Liver (tissue), 9 donors: ENCODE results near the gene VCX. TPM values are rescaled to one million over a fixed set of nuclear protein-coding genes. Genes with fewer than 3 reads are reported as not detected.

Experiments
- DNase-seq: peaks from one replicate; pipeline ENCODE4 v3.0.0-alpha.2; 2017; ENCODE audit warnings: low spot score
- H3K27ac ChIP-seq, 2 donors: one replicate each; pipeline ENCODE4 v1.7.0; 2013; ENCODE audit warnings: inconsistent platforms in 2 of 2, low read length in 2 of 2, control low read depth in 1 of 2, low read depth in 1 of 2, mild to moderate bottlenecking in 1 of 2
- H3K27me3 ChIP-seq, 4 donors: one replicate each; pipeline versions ENCODE4 v1.6.1 to v1.7.0; 2013; ENCODE audit warnings: low read length in 3 of 4, inconsistent platforms in 1 of 4, mild to moderate bottlenecking in 1 of 4, moderate library complexity in 1 of 4; ENCODE audit not compliant: control insufficient read depth in 4 of 4, insufficient read depth in 4 of 4
- H3K36me3 ChIP-seq, 4 donors: one replicate each; pipeline versions ENCODE4 v1.6.1 to v1.7.0; 2013; ENCODE audit warnings: low read length in 3 of 4, mild to moderate bottlenecking in 3 of 4, low read depth in 1 of 4, moderate library complexity in 1 of 4; ENCODE audit not compliant: control insufficient read depth in 4 of 4, insufficient read depth in 3 of 4
- H3K4me1 ChIP-seq, 4 donors: one replicate each; pipeline versions ENCODE4 v1.6.1 to v1.7.0; 2013; ENCODE audit warnings: low read length in 3 of 4, mild to moderate bottlenecking in 3 of 4, moderate library complexity in 1 of 4; ENCODE audit not compliant: control insufficient read depth in 4 of 4, insufficient read depth in 4 of 4
- H3K4me3 ChIP-seq, 3 donors: one replicate each; pipeline versions ENCODE4 v1.6.1 to v1.7.0; 2013; ENCODE audit warnings: low read length in 3 of 3, control low read depth in 1 of 3, low read depth in 1 of 3, mild to moderate bottlenecking in 1 of 3
- H3K9ac ChIP-seq, 2 donors: one replicate each; pipeline ENCODE4 v1.7.0; 2013; ENCODE audit warnings: low read length in 2 of 2, mild to moderate bottlenecking in 2 of 2, moderate library complexity in 2 of 2, control low read depth in 1 of 2, low read depth in 1 of 2
- H3K9me3 ChIP-seq, 4 donors: one replicate each; pipeline versions ENCODE4 v1.6.1 to v1.7.0; 2013; ENCODE audit warnings: low read length in 3 of 4; ENCODE audit not compliant: control insufficient read depth in 4 of 4
- EGR1 ChIP-seq, 2 donors: IDR thresholded peaks; 2 replicates each; pipeline ENCODE4 v1.6.1; 2016 to 2018; ENCODE audit warnings: antibody characterized with exemption in 2 of 2, low read depth in 2 of 2
- FOXA1 ChIP-seq: IDR thresholded peaks from 2 replicates; pipeline ENCODE4 v1.6.1; 2016; ENCODE audit warnings: antibody characterized with exemption
- GABPA ChIP-seq, 2 donors: IDR thresholded peaks in 1 of 2; conservative IDR thresholded peaks in 1 of 2; 2 replicates each; pipeline ENCODE4 v1.6.1; 2016; ENCODE audit warnings: antibody characterized with exemption in 2 of 2, mild to moderate bottlenecking in 1 of 2, moderate library complexity in 1 of 2
- HNF4A ChIP-seq, 2 donors: conservative IDR thresholded peaks; 2 replicates each; pipeline ENCODE4 v1.6.1; 2016; ENCODE audit warnings: antibody characterized with exemption in 2 of 2, mild to moderate bottlenecking in 2 of 2
- JUND ChIP-seq, 2 donors: IDR thresholded peaks; 2 replicates each; pipeline ENCODE4 v1.6.1; 2016; ENCODE audit warnings: antibody characterized with exemption in 2 of 2
- NR2F2 ChIP-seq: IDR thresholded peaks from 2 replicates; pipeline ENCODE4 v1.6.1; 2016; ENCODE audit warnings: antibody characterized with exemption
- SP1 ChIP-seq: IDR thresholded peaks from 2 replicates; pipeline ENCODE4 v1.6.1; 2018; ENCODE audit warnings: antibody characterized with exemption, mild to moderate bottlenecking
- WGBS: extraction: QIAGEN DNeasy Blood & Tissue Kit; methylation state at CpG from one replicate; pipeline ENCODE4 v1.1.7; 2013; 5-methylcytosine and 5-hydroxymethylcytosine counted together
- polyA plus RNA-seq, 2 donors: library from polyadenylated mRNA; stranded (reverse) in 1 of 2; unstranded in 1 of 2; fragments of 200-250 nt in 1 of 2; fragments of >200 nt in 1 of 2; fragmentation: Nextera tagmentation in 1 of 2; extraction: Ambion mirVana in 1 of 2; gene quantifications; one replicate each; pipeline versions ENCODE4 v1.2.1 to v1.2.3, GENCODE V29; 2013 to 2015
- total RNA-seq, 2 donors: library from RNA; depleted of rRNA; stranded (reverse); fragments of >200 nt; gene quantifications; one replicate each; pipeline ENCODE4 v1.2.3, GENCODE V29; 2014
- TF ChIP-seq, protein P1 (sequence below): IDR thresholded peaks from 2 replicates; pipeline ENCODE4 v1.6.1; 2016; ENCODE audit warnings: antibody characterized with exemption
- donor health status: healthy.
- donor health status: healthy.
- donor health status: healthy.
- donor health status: healthy.
- donor health status: healthy.

The VCX gene
- total and polyA plus RNA-seq, 4 donors, result not detected

DNA sequence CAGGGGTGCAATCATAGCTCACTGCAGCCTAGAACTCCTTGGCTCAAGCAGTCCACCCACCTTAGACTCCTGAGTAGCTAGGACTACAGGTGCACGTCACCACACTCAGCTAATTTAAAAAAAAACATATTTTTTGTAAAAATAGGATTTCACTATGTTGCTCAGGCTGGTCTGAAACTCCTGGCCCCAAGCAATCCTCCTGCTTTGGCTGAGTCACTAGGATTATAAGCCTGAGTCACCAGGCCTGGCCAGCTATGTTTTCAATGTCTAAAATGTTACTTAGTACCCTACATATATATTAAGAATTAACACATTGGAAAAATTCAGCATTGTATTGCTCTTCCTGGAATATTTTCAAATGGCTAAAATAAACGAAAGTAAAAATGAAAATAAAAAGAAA is 46.7 kb downstream of the VCX start (continued):
- TF ChIP-seq, protein P1, sequence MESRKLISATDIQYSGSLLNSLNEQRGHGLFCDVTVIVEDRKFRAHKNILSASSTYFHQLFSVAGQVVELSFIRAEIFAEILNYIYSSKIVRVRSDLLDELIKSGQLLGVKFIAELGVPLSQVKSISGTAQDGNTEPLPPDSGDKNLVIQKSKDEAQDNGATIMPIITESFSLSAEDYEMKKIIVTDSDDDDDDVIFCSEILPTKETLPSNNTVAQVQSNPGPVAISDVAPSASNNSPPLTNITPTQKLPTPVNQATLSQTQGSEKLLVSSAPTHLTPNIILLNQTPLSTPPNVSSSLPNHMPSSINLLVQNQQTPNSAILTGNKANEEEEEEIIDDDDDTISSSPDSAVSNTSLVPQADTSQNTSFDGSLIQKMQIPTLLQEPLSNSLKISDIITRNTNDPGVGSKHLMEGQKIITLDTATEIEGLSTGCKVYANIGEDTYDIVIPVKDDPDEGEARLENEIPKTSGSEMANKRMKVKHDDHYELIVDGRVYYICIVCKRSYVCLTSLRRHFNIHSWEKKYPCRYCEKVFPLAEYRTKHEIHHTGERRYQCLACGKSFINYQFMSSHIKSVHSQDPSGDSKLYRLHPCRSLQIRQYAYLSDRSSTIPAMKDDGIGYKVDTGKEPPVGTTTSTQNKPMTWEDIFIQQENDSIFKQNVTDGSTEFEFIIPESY, result no peak
- no peak for TF ChIP-seq GABPA (IDR thresholded peaks at IDR 0.05 in 1 of 2, conservative IDR thresholded peaks at IDR 0.05 in 1 of 2)
- TF ChIP-seq FOXA1, result no peak
- no peak for TF ChIP-seq NR2F2
- no peak for TF ChIP-seq JUND (IDR thresholded peaks at IDR 0.05)
- no peak for TF ChIP-seq EGR1 (IDR thresholded peaks at IDR 0.05; ENCODE audit: low read depth in 2 of 2)
- no peak for TF ChIP-seq SP1
- no peak for TF ChIP-seq HNF4A (conservative IDR thresholded peaks at IDR 0.05)

DNA sequence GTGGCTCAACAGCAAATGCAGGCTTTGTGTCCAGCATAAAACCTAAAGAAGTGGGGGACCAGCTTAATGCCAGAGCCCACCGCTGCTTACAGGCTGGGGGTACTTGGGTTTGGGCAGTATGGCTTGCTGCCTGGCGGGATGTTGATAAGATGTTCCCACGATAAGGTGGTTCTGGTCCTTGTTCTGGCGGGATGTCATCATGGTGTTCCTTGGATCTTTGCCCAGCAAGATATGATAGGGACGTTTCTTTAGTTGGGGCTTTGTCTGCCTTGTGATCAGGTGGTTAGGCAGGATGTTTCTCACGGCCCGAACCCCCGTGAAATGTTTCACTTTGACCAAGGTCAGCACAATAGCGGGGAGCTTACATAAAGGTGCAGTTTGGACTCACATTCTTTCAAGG is 49.0 kb downstream of the VCX start:
- Histone ChIP-seq H3K9ac (no peak overlapping the region), H3K27ac (no peak overlapping the region), H3K4me1 (no peaks in the 10 kb centered on the region), H3K4me3 (no peak overlapping the region), H3K27me3 (no peaks in the 10 kb centered on the region), H3K36me3 (peaks cover 0 to 3% (median 1%) of the 10 kb centered on the region in 4 donors), H3K9me3 (no peaks in the 10 kb centered on the region)
- 35% methylated on average over 9 of the region's 9 CpGs for WGBS
- DNase-seq, result no peak
- no peak for TF ChIP-seq EGR1 (IDR thresholded peaks at IDR 0.05; ENCODE audit: low read depth in 2 of 2)

Other genes starting within 250 kb of the VCX start
- gene PNPLA4, start 84.2 kb downstream of the VCX start, total RNA-seq, result 10 to 100 TPM; 10.1 to 15.6 TPM
- gene PNPLA4, start 84.2 kb downstream of the VCX start, polyA plus RNA-seq, result 10 to 100 TPM; 15.2 to 28.3 TPM